Measurements from ENCODE around the gene ADAMTS20.

GRCh38 chr12:43357141-43357540 is 194.9 kb downstream of the ADAMTS20 start:
- TF ChIP-seq CTCF (IDR thresholded peaks at IDR 0.05) (no peak), POLR2A (IDR thresholded peaks at IDR 0.05) (no peak), EP300 (IDR thresholded peaks at IDR 0.05) (no peak)
